Panc1 (cell line): ENCODE measurements around the gene ACKR2. TPM values are rescaled to one million over a fixed set of nuclear protein-coding genes. Genes with fewer than 3 reads are reported as not detected.

Experiments
- ATAC-seq: fragments of 200-7000 bp; cut with Tn5 transposase; 2 replicates; pipeline ENCODE4 v1.9.1; 2020; ENCODE audit warnings: mild to moderate bottlenecking, moderate library complexity
- BruUV-seq: library from RNA; stranded (reverse); fragments of 400-500 nt; replicated peaks from 2 replicates; lab custom pipeline; 2021; lab: Mats Ljungman, UMichigan
- CTCF ChIA-PET: fragments of 300-600 bp; sonication (Branson Sonifier 250); formaldehyde crosslinking; loops from one replicate; lab custom pipeline; 2022; ENCODE audit warnings: antibody characterized with exemption; lab: Charles Lee
- POLR2A ChIA-PET: fragments of 300-600 bp; sonication (Branson Sonifier 250); formaldehyde crosslinking; loops from one replicate; lab custom pipeline; 2022; ENCODE audit warnings: antibody characterized with exemption; lab: Charles Lee
- DNase-seq: peaks from one replicate; pipeline ENCODE4 v3.0.0-alpha.2; 2010; ENCODE audit warnings: low read depth, low spot score
- H3K27ac ChIP-seq: 2 replicates; pipeline ENCODE4 v1.5.1; 2011; ENCODE audit warnings: mild to moderate bottlenecking, low read length, inconsistent platforms
- H3K27me3 ChIP-seq: fragments of 200-500 bp; sonication (Bioruptor generic); 2 replicates; pipeline ENCODE4 v1.6.0; 2014; ENCODE audit warnings: low read length, inconsistent platforms; ENCODE audit not compliant: control insufficient read depth, insufficient read depth
- H3K36me3 ChIP-seq: fragments of 200-500 bp; sonication (Bioruptor generic); 2 replicates; pipeline ENCODE4 v1.5.1; 2014; ENCODE audit warnings: inconsistent platforms, mild to moderate bottlenecking, low read length, moderate library complexity; ENCODE audit not compliant: control insufficient read depth, insufficient read depth
- H3K4me1 ChIP-seq: 2 replicates; pipeline ENCODE4 v1.5.1; 2011; ENCODE audit warnings: inconsistent platforms, mild to moderate bottlenecking, low read length, moderate library complexity; ENCODE audit not compliant: control insufficient read depth, insufficient read depth
- H3K4me3 ChIP-seq, 2 experiments: 2 replicates each; pipeline ENCODE4 v1.5.1; 2011 to 2012; ENCODE audit warnings: low read depth in 2 of 2, low read length in 2 of 2, mild to moderate bottlenecking in 2 of 2, inconsistent platforms in 1 of 2, moderate library complexity in 1 of 2
- H3K9me3 ChIP-seq: fragments of 200-500 bp; sonication (Bioruptor generic); 2 replicates; pipeline ENCODE4 v1.5.1; 2014; ENCODE audit warnings: low read depth, mild to moderate bottlenecking, inconsistent platforms, low read length, moderate library complexity; ENCODE audit not compliant: control insufficient read depth, insufficient read depth
- CTCF ChIP-seq: fragments of 450-650 bp; IDR thresholded peaks from 2 replicates; pipeline ENCODE4 v1.5.1; 2017; ENCODE audit warnings: mild to moderate bottlenecking
- POLR2AphosphoS5 ChIP-seq: IDR thresholded peaks from 2 replicates; pipeline ENCODE4 v1.6.1; 2012; ENCODE audit warnings: mild to moderate bottlenecking, low read depth, low read length, moderate library complexity
- REST ChIP-seq, 2 experiments: IDR thresholded peaks; 2 replicates each; pipeline ENCODE4 v1.6.1; 2011 to 2012; ENCODE audit warnings: low read depth in 2 of 2, control low read depth in 1 of 2, low read length in 1 of 2, mild to moderate bottlenecking in 1 of 2, moderate library complexity in 1 of 2; ENCODE audit not compliant: insufficient read depth in 1 of 2
- SIN3A ChIP-seq: IDR thresholded peaks from 2 replicates; pipeline ENCODE4 v1.6.1; 2012; ENCODE audit warnings: low read depth, mild to moderate bottlenecking, low read length, moderate library complexity, borderline replicate concordance; ENCODE audit not compliant: insufficient read depth
- in situ Hi-C: cut with HindIII; loops from 2 replicates; pipeline ENCODE4 v1.10.0; 2016; ENCODE audit warnings: low sequenced_read_pairs, low pct_unique_long_range_greater_than_20kb
- intact Hi-C: fragments of 100-400 bp; cut with micrococcal nuclease; formaldehyde crosslinking; loops from one replicate; pipeline ENCODE4 v1.10.0; 2022; ENCODE audit not compliant: unreplicated experiment
- total RNA-seq: library from RNA; stranded (reverse); gene quantifications from one replicate; pipeline ENCODE4 v1.2.1, GENCODE V29; 2021; ENCODE audit not compliant: unreplicated experiment

ACKR2 gene
- total RNA-seq, 1 experiment from 2014 or later: not detected

GRCh38 chr3:42815826-42816225, 6.6 kb downstream of the ACKR2 start:
- POLR2A ChIA-PET: no interaction called here
- Histone ChIP-seq H3K27ac (no peak overlapping the region), H3K9me3 (no peaks in the 10 kb centered on the region), H3K36me3 (no peaks in the 10 kb centered on the region), H3K27me3 (no peaks in the 10 kb centered on the region), H3K4me3 (no peak overlapping the region), H3K4me1 (no peaks in the 10 kb centered on the region)
- no TSS peak for BruUV-seq
- intact Hi-C loops (no loop called here), in situ Hi-C loops (no loop called here)
- DNase-seq (no peak), ATAC-seq (no peak)
- CTCF ChIA-PET: no interaction called here
- TF ChIP-seq REST (IDR thresholded peaks at IDR 0.05; ENCODE audit: insufficient read depth in 1 of 2, low read depth in 2 of 2, low read length in 1 of 2): no peak
- no peak for TF ChIP-seq POLR2AphosphoS5
- no peak for TF ChIP-seq CTCF
- no peak for TF ChIP-seq SIN3A

GRCh38 chr3:42819351-42819965, 10.2 kb downstream of the ACKR2 start:
- POLR2A ChIA-PET: no interaction called here

More at GRCh38 chr3:42819351-42819965, 10.2 kb downstream of the ACKR2 start:
- CTCF ChIA-PET: interaction anchor here (0.6 kb wide), 1 partner anchor 39 kb away, joined by 3 read pairs; no protein-coding TSS in a partner anchor
- no peaks in the 10 kb centered on the region for H3K4me1 ChIP-seq
- no peaks in the 10 kb centered on the region for H3K36me3 ChIP-seq
- no TSS peak for BruUV-seq
- intact Hi-C loops: no loop called here
- in situ Hi-C loops: no loop called here
- no peak overlapping the region for H3K27ac ChIP-seq
- H3K4me3 ChIP-seq: no peak overlapping the region
- peak; percentile 62; the same call in 1 of the 2 replicates for ATAC-seq
- TF ChIP-seq CTCF (0 out of 2 replicates have a peak, but pooled peaks have one; percentile 10), REST (IDR thresholded peaks at IDR 0.05; ENCODE audit: insufficient read depth in 1 of 2, low read depth in 2 of 2, low read length in 1 of 2) (no peak)
- no peak for DNase-seq
- H3K27me3 ChIP-seq: no peaks in the 10 kb centered on the region
- H3K9me3 ChIP-seq: no peaks in the 10 kb centered on the region
